Activated CD8-positive, alpha-beta memory T cell treated with anti-CD3 and anti-CD28 coated beads for 1 hour (primary cell): Measurements from ENCODE around the gene TMEM30B.

Source experiments
- DNase-seq, 2 donors: peaks; one replicate each; pipeline ENCODE4 v3.0.0-alpha.2; 2020; ENCODE audit warnings: low read depth in 1 of 2; ENCODE audit errors: extremely low read depth in 1 of 2

The TMEM30B gene

DNA sequence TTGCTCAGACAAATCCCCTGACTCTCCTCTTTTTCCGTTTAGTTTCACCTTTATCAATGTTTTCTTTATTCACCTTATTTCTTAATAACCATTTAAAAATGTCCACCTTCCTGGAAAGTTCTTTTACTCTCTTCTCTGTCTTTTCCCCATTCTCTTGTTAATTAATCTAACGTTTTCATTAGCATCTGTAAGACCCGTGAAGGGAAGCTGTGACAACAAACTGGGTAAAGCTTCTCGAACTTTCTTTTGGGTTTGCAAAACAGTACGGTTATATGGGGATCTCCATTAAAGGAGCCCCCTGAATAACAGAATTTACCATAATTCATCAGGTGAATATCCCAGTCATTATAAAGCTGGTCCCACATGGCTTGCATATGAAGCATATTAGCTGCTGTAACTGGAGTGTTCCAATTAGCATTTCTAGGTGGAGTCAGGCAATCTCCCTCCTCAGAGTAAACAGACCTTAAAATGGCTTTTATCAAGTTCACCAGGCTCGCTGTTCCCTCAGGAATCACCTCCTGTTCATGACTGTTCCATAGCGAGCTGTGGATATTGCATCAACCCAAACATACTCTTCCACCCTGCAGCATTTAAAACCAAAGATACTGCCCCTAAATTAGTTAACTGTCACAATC is 42.4 kb downstream of the TMEM30B start:
- no peak for DNase-seq

DNA sequence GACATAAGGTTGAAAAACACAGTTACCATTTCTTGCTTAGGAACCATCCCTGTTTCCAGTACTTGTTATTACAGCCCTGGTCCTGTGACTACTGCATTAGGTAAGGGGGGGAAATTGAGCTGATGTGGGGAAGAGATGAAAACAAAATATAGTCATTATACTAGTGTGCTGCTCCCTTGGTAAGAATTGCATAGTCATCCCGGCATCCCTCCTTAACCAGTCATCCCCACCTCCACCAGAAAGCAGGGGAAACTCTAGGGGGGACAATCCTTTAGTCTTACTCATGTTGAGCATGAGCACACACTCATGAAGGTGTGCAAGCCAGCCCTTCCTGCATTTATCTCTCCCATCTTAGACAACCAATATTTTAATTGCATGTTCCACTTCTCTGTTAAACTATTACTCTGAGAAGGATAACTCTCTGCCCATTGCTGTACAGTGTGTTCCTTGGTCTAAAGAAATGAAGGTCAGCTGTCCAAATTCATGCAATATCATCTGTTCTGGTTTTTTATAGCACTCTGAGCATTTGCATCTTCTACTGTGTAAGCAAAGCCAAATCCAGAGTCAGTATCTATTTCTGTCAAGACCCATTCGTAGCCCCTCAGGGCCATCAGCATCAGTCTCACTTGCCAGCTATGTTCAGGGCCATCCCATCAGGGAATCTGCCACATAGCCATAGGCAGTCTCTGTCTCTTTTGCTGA is 46.8 kb downstream of the TMEM30B start:
- no peak for DNase-seq

DNA sequence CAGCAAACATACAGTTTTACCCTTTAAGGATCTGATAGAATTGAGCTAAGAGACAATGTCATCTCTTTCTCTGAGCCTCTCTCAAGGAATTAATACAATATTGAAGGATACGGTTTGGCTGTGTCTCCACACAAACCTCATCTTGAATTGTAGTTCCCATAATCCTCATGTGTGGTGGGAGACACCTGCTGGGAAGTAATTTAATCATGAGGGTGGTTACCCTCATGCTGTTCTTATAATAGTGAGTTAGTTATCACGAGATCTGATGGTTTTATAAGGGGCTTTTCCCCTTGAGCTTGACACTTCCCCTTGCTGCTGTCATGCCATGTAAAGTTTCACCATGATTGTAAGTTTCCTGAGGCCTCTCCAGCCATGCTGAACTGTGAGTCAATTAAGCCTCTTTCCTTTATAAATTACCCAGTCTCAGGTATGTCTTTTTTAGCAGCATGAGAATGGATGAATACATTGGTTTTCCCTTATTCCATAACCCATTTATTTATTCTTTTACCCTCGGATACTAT is 47.6 kb downstream of the TMEM30B start:
- no peak for DNase-seq

DNA sequence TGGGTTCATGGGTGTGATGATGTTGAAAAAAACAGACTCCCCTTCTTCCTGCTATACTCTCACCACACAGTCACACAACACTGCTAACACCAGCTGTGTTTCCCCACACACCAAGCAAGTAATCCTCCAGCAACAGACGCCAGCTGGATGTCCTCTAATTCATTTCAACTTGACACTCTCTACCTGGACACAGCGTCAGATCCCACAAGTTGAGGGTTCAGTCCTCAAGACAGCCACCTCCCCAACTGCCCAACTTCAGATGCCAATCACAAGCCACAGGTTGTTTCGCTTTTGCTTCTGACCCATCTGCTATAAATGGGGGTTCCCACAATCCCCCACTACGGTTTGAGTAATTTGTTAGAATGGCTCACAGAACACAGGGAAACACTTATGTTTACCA is 49.3 kb downstream of the TMEM30B start:
- DNase-seq = no peak

DNA sequence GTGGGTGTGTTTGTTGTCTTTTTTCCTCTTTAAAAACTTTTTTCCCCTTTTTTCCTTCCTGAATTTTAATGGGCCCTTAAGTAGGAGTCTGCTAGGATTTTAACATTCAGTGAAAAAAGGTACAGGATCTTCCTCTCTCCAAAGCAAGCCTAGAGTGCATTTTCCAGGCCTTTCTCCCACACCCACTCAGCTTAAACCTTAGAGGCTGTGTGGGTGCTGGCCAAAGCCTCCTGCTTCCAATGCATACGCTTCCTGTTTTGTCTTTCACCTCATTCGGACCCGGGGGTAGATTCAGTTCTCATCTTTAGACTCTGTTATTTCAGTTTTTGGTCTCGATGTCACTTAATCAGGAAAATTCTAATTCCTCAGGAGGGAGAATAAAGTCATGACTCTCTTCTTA is 51.2 kb downstream of the TMEM30B start:
- no peak for DNase-seq

DNA sequence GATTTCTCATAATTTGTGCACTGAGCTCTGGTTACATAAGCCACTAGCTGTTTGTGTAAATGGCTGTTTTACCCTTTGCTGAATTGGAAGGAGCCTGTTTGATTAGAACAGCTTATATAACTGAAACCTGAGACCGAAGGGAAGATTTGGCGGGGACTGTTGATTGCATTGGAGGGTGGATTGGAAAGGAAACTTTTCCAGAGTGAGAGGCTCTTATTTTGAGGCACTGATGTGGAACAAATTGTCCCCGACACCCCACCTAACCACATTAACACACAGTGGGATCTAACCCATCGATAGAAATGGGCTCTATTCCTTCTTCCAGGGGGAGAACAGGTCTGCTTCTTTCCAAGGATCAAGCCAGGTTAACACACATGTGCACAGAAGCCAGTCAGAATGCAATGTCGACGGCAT is 51.7 kb downstream of the TMEM30B start:
- DNase-seq = no peak

DNA sequence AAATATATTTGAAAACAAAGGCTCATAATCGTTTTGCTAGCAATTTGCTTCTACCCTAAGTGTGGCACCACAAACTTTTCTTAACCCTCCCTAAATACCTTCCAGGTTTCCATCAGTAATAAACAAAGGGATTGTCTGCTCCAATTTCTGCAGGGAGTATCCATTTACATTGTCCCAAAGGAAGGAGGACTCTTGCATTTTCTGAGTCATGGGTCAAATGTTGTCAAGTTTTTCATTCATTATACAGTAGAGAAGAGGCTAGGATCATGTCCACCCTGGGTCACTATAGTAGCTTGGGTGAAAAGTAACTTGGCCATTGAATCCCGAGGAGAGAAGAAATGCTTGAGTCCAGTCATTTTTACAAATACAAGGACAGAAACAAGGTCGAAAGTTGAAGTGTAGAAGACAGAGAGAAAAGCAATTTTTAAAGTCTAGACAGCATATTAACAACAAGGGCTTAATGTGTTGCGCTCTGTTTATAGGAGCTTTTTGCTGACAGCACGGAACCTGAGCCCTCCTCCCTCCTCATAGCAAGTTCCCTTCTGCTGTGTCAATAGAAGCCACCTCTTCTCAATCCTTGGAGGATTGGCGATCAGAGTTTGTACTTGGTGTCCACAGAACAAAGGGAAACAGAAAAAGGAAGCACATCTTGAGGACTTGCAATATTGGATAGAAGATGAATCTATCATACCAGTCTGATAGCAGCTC is 53.1 kb downstream of the TMEM30B start:
- DNase-seq = no peak
